ENCODE measurements around the gene DTNB. TPM values are rescaled to one million over a fixed set of nuclear protein-coding genes. Genes with fewer than 3 reads are reported as not detected.
A peak's percentile ranks its signal among the peaks of the same experiment; 100 is the strongest.

Gene DTNB
- total and polyA plus RNA-seq, 4 experiments from 2014 or later = 18.0 to 45.3 (median 33.2) TPM

DNA sequence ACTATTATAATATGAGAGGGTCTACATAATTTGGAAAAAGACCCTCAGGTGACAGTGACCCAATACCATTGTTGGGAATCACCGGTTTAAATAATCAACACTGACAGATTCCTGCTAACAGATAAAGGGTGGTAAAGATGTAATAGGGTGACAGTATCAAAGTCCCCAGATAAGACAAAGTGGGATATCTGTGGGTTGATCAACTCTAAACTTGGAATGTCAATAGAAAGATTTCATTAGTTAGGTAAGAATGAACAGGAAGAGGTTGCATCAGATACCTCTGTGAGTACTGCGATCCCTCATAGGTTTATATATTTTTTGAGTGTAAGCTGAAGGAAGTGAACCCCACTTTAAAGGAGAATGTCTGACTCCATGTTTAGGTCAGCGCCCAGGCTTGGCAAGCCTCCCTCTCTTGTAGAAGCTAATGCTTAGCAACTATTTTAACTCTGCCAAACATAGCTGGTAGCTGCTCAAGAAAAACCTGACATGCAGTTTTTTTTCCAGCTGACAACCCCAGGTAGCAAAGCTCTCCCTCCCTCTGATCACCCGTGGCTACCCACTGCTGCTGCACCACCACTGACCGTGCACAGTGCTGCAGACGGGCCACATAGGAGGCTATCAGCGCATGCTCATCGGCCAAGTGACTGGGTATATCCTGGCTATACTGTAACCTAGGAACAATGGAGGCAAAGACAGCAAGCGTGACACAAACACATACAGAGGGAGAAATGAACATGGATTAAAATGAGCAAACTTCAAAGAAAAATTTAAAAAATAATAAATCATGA, 218.4 kb downstream of the DTNB start:
- H3K27ac ChIP-seq (ENCODE audit: low read depth, low read length) = no peak overlapping the region
- Mint-ChIP-seq H3K4me3 (no peak overlapping the region), H3K36me3 (peaks cover 19 to 28% of the 10 kb centered on the region in 2 donors), H3K27ac (no peak overlapping the region), H3K27me3 (no peaks in the 10 kb centered on the region), H3K9me3 (no peaks in the 10 kb centered on the region), H3K4me1 (no peaks in the 10 kb centered on the region)
- H3K36me3 ChIP-seq (ENCODE audit: insufficient read depth, low read length) = peaks cover 3% of the 10 kb centered on the region
- no peaks in the 10 kb centered on the region for H3K9me3 ChIP-seq (ENCODE audit: control insufficient read depth in 1 of 2, low read length in 2 of 2)
- POLR2A ChIA-PET (ENCODE audit: partially characterized antibody) = no interaction called here
- intact Hi-C loops (cut with micrococcal nuclease) = no loop called here
- H3K27me3 ChIP-seq (ENCODE audit: insufficient read depth, low read length) = no peaks in the 10 kb centered on the region
- CTCF ChIA-PET (ENCODE audit: partially characterized antibody) = interaction anchor here (1.4 kb wide), 1 partner anchor 17 kb away, joined by 3 read pairs; no protein-coding TSS in a partner anchor
- DNase-seq = no peak
- no peak overlapping the region for H3K4me3 ChIP-seq (ENCODE audit: low read length in 2 of 2)
- no peaks in the 10 kb centered on the region for H3K4me1 ChIP-seq (ENCODE audit: insufficient read depth, low read length)

DNA sequence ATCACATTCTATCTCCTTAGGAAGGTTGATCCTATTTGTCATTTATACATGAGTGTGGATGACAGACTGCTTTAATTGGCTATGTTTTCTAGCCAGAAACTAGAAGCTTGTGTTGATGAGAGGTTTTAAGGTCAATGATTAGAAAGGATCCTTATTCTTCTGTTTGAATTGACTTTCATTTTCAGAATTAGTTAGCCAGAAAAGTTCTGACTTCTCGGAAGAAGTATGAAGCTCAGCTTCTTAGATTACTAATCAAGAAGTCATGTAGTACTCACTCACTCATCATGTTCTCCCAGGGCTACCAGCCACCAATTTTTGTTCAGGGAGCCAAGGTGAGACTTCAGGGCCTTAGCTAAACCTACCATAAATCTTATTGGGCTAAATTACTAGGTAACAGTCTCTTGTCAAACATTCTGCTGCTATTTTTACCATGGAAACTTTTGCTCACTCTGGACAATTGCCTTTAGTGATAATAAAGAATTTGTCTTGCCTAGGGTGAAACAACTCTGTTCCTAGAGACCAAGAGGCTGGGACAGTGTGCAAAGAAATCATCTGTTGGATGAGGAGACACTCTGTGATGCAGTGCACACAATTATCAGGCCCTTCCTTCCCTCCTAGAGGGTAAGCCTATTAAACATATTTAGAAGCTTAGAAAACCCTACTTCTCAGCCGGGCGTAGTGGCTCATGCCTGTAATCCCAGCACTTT, 220.0 kb downstream of the DTNB start:
- Histone ChIP-seq H3K27me3 (ENCODE audit: insufficient read depth, low read length) (no peaks in the 10 kb centered on the region), H3K27ac (ENCODE audit: low read depth, low read length) (no peak overlapping the region), H3K36me3 (ENCODE audit: insufficient read depth, low read length) (peaks cover 3% of the 10 kb centered on the region), H3K9me3 (ENCODE audit: control insufficient read depth in 1 of 2, low read length in 2 of 2) (no peaks in the 10 kb centered on the region), H3K4me1 (ENCODE audit: insufficient read depth, low read length) (no peaks in the 10 kb centered on the region), H3K4me3 (ENCODE audit: low read length in 2 of 2) (no peak overlapping the region)
- ChIA-PET CTCF (ENCODE audit: partially characterized antibody) (no interaction called here), POLR2A (ENCODE audit: partially characterized antibody) (interaction anchor here (0.7 kb wide), 1 partner anchor 92 kb away, joined by 3 read pairs; no protein-coding TSS in a partner anchor)
- Mint-ChIP-seq H3K27me3 (no peaks in the 10 kb centered on the region), H3K4me1 (no peaks in the 10 kb centered on the region), H3K9me3 (no peaks in the 10 kb centered on the region), H3K4me3 (no peak overlapping the region), H3K36me3 (peaks cover 28 to 34% of the 10 kb centered on the region in 2 donors), H3K27ac (no peak overlapping the region)
- DNase-seq = no peak
- intact Hi-C loops (cut with micrococcal nuclease) = no loop called here

DNA sequence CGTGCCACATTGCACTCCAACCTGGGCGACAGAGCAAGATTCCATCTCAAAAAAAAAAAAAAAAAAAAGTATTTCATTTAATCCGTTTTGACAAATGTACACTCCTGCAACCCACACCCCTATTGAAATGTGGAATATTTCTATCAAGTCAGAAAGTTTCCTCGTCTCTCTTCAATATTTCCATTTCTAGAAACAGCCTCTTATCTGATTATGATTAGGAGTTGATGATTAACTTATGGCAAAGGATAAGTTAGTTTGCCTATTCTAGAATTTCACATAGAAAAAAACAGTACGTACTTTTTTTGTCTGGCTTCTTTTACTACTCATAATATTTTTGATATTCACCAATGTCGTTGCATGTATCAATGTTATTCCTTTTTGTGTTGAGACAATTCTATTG, 224.6 kb downstream of the DTNB start:
- Mint-ChIP-seq H3K4me3 (no peak overlapping the region), H3K4me1 (no peaks in the 10 kb centered on the region), H3K36me3 (peaks cover 43 to 51% of the 10 kb centered on the region in 2 donors), H3K27me3 (no peaks in the 10 kb centered on the region), H3K9me3 (no peaks in the 10 kb centered on the region), H3K27ac (no peak overlapping the region)
- Histone ChIP-seq H3K27me3 (ENCODE audit: insufficient read depth, low read length) (no peaks in the 10 kb centered on the region), H3K36me3 (ENCODE audit: insufficient read depth, low read length) (peaks cover 3% of the 10 kb centered on the region), H3K4me3 (ENCODE audit: low read length in 2 of 2) (no peak overlapping the region), H3K4me1 (ENCODE audit: insufficient read depth, low read length) (no peaks in the 10 kb centered on the region), H3K9me3 (ENCODE audit: control insufficient read depth in 1 of 2, low read length in 2 of 2) (no peaks in the 10 kb centered on the region), H3K27ac (ENCODE audit: low read depth, low read length) (no peak overlapping the region)
- no peak for DNase-seq
- intact Hi-C loops (cut with micrococcal nuclease) = no loop called here
- POLR2A ChIA-PET (ENCODE audit: partially characterized antibody) = no interaction called here
- CTCF ChIA-PET (ENCODE audit: partially characterized antibody) = no interaction called here

DNA sequence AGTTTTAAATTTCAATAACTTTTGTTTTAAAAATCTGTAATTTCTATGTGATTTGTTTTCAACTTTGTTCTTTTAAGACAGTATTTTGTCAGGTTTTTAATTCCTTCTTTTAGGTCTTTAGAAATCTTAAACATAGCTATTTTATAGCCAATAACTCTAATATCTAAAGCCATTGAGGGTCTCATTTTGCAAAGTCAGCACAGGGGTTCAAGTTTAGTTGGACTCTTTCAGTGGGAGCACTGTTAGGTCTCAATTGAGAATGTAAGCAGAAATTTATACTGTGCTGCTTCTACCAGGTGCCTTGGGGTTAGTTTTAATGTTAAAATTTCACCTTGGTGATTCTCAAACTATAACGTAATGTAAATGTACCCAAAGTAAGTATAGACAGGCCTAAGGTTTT, 226.4 kb downstream of the DTNB start:
- no peaks in the 10 kb centered on the region for H3K9me3 Mint-ChIP-seq
- DNase-seq = no peak
- no peaks in the 10 kb centered on the region for H3K27me3 Mint-ChIP-seq
- Histone ChIP-seq H3K9me3 (ENCODE audit: control insufficient read depth in 1 of 2, low read length in 2 of 2) (no peaks in the 10 kb centered on the region), H3K27me3 (ENCODE audit: insufficient read depth, low read length) (no peaks in the 10 kb centered on the region), H3K4me3 (ENCODE audit: low read length in 2 of 2) (no peak overlapping the region), H3K27ac (ENCODE audit: low read depth, low read length) (no peak overlapping the region), H3K36me3 (ENCODE audit: insufficient read depth, low read length) (peaks cover 3% of the 10 kb centered on the region), H3K4me1 (ENCODE audit: insufficient read depth, low read length) (no peaks in the 10 kb centered on the region)
- intact Hi-C loops (cut with micrococcal nuclease) = no loop called here
- H3K4me3 Mint-ChIP-seq = no peak overlapping the region
- no peak overlapping the region for H3K27ac Mint-ChIP-seq
- ChIA-PET POLR2A (ENCODE audit: partially characterized antibody) (no interaction called here), CTCF (ENCODE audit: partially characterized antibody) (no interaction called here)
- no peaks in the 10 kb centered on the region for H3K4me1 Mint-ChIP-seq
- peaks cover 41 to 43% of the 10 kb centered on the region in 2 donors for H3K36me3 Mint-ChIP-seq

DNA sequence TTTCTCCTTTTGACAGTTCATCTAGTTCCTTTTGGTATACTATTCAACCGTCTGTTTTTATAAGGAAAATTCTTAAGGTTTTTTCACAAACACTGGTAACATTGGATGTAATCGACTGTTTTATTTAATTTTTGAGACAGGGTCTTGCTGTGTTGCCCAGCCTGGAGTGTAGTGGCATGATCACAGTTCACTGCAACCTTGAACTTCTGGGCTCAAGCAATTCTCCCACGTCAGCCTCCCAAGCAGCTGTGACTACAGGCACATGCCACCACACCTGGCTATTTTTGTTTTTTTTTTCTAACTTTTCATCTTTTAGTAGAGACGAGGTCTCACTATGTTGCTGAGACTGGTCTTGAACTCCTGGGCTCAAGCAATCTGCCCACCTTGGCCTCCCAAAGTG, 227.3 kb downstream of the DTNB start:
- Mint-ChIP-seq H3K27me3 (no peaks in the 10 kb centered on the region), H3K9me3 (no peaks in the 10 kb centered on the region), H3K4me3 (no peak overlapping the region), H3K36me3 (peaks cover 34 to 35% of the 10 kb centered on the region in 2 donors), H3K27ac (peak overlapping the region in 1 of 7 donors; percentile 70), H3K4me1 (no peaks in the 10 kb centered on the region)
- CTCF ChIA-PET (ENCODE audit: partially characterized antibody) = no interaction called here
- intact Hi-C loops (cut with micrococcal nuclease) = no loop called here
- Histone ChIP-seq H3K27ac (ENCODE audit: low read depth, low read length) (no peak overlapping the region), H3K9me3 (ENCODE audit: control insufficient read depth in 1 of 2, low read length in 2 of 2) (no peaks in the 10 kb centered on the region), H3K36me3 (ENCODE audit: insufficient read depth, low read length) (no peaks in the 10 kb centered on the region), H3K27me3 (ENCODE audit: insufficient read depth, low read length) (no peaks in the 10 kb centered on the region), H3K4me1 (ENCODE audit: insufficient read depth, low read length) (no peaks in the 10 kb centered on the region), H3K4me3 (ENCODE audit: low read length in 2 of 2) (no peak overlapping the region)
- no peak for DNase-seq
- POLR2A ChIA-PET (ENCODE audit: partially characterized antibody) = interaction anchor here (0.6 kb wide), 1 partner anchor 527 kb away, joined by 4 read pairs; no protein-coding TSS in a partner anchor

DNA sequence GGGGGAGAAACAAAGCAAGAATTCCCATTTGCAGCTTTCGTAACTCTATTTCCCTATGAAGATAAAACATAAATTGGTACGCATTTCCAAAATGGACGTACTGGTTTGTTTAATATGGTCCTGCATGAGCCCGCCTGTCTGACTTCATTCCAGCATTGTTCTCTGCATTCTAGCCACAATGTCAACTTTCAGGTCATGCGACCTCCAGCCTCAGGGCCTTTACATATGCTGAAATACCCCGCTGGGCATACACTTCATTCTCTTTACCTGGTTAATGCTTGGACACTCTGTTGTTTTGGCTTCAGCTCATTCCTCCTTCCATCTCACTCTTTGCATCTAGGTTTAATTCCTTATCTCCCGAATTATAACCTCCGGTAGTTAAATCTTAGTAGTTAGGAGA, 227.9 kb downstream of the DTNB start:
- no peak overlapping the region for H3K27ac ChIP-seq (ENCODE audit: low read depth, low read length)
- Mint-ChIP-seq H3K27ac (no peak overlapping the region), H3K4me3 (no peak overlapping the region), H3K27me3 (no peaks in the 10 kb centered on the region), H3K36me3 (peaks cover 30 to 36% of the 10 kb centered on the region in 2 donors), H3K4me1 (no peaks in the 10 kb centered on the region), H3K9me3 (no peaks in the 10 kb centered on the region)
- no peaks in the 10 kb centered on the region for H3K27me3 ChIP-seq (ENCODE audit: insufficient read depth, low read length)
- no peak for DNase-seq
- CTCF ChIA-PET (ENCODE audit: partially characterized antibody) = no interaction called here
- H3K36me3 ChIP-seq (ENCODE audit: insufficient read depth, low read length) = no peaks in the 10 kb centered on the region
- intact Hi-C loops (cut with micrococcal nuclease) = no loop called here
- POLR2A ChIA-PET (ENCODE audit: partially characterized antibody) = no interaction called here
- H3K4me1 ChIP-seq (ENCODE audit: insufficient read depth, low read length) = no peaks in the 10 kb centered on the region
- H3K9me3 ChIP-seq (ENCODE audit: control insufficient read depth in 1 of 2, low read length in 2 of 2) = no peaks in the 10 kb centered on the region
- H3K4me3 ChIP-seq (ENCODE audit: low read length in 2 of 2) = no peak overlapping the region

DNA sequence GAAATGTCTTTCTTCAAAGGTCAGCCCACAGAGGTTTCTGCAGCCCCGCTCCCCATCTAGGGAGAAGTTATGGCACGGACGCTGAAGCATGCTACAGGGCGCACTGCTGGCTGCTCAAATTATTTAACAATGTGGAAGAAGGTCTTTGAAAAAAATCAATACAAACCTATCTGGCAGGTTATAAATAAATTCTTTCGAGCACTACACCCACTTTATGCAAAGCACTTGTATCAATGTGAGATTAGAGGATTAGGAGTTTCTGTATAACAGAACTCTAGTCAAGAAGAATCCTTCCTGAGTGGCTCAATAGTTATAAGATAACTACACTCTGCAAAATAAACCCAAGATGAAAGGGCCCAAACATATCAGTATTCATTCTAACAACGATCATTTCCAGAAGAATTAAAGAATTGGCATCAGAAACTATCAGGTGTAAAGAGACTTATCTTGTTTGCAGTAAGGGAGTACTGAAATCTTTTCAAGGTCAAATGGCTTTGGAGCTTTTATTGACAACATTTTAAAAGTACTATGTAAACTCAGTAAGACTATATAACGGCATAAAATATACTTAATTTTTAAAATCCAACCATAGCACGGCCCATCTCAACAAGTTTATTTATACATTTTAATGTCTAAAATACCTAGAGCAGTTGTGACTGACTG, 228.6 kb downstream of the DTNB start:
- Histone ChIP-seq H3K4me1 (ENCODE audit: insufficient read depth, low read length) (no peaks in the 10 kb centered on the region), H3K27ac (ENCODE audit: low read depth, low read length) (no peak overlapping the region), H3K27me3 (ENCODE audit: insufficient read depth, low read length) (no peaks in the 10 kb centered on the region), H3K4me3 (ENCODE audit: low read length in 2 of 2) (no peak overlapping the region), H3K9me3 (ENCODE audit: control insufficient read depth in 1 of 2, low read length in 2 of 2) (no peaks in the 10 kb centered on the region), H3K36me3 (ENCODE audit: insufficient read depth, low read length) (no peaks in the 10 kb centered on the region)
- ChIA-PET POLR2A (ENCODE audit: partially characterized antibody) (no interaction called here), CTCF (ENCODE audit: partially characterized antibody) (no interaction called here)
- Mint-ChIP-seq H3K36me3 (peaks cover 25 to 36% of the 10 kb centered on the region in 2 donors), H3K4me1 (no peaks in the 10 kb centered on the region), H3K27ac (no peak overlapping the region), H3K27me3 (no peaks in the 10 kb centered on the region), H3K4me3 (no peak overlapping the region), H3K9me3 (no peaks in the 10 kb centered on the region)
- intact Hi-C loops (cut with micrococcal nuclease) = no loop called here
- DNase-seq = no peak

Measured in CD4-positive, alpha-beta memory T cell (primary cell).